PC-9 (cell line): ENCODE measurements around the gene RAB11FIP5. TPM values are rescaled to one million over a fixed set of nuclear protein-coding genes. Genes with fewer than 3 reads are reported as not detected.

Source experiments
- BruUV-seq: library from RNA; stranded (reverse); fragments of 400-500 nt; replicated peaks from 2 replicates; lab custom pipeline; 2021; lab: Mats Ljungman, UMichigan
- CTCF ChIA-PET: fragments of 300-600 bp; sonication (Branson Sonifier 250); formaldehyde crosslinking; loops from one replicate; lab custom pipeline; 2022; ENCODE audit warnings: antibody characterized with exemption; lab: Charles Lee
- POLR2A ChIA-PET: fragments of 300-600 bp; sonication (Branson Sonifier 250); formaldehyde crosslinking; loops from one replicate; lab custom pipeline; 2022; ENCODE audit warnings: antibody characterized with exemption; ENCODE audit not compliant: unreplicated experiment; lab: Charles Lee
- DNase-seq, 2 experiments: peaks; one replicate each; pipeline versions ENCODE4 v3.0.0 to v3.0.0-alpha.2; 2015 to 2022; ENCODE audit warnings: mixed read lengths in 1 of 2
- H2AFZ ChIP-seq: fragments of 200-600 bp; sonication (generic); 2 replicates; pipeline ENCODE4 v1.8.1; 2017; ENCODE audit warnings: antibody characterized with exemption
- H3F3A ChIP-seq: fragments of 200-600 bp; sonication (generic); 2 replicates; pipeline ENCODE4 v1.8.1; 2017; ENCODE audit warnings: antibody characterized with exemption, mild to moderate bottlenecking, low read depth; ENCODE audit not compliant: insufficient read depth
- H3K27ac ChIP-seq: fragments of 200-600 bp; sonication (generic); 2 replicates; pipeline ENCODE4 v1.6.1; 2016; ENCODE audit warnings: mixed run types
- H3K27me3 ChIP-seq: fragments of 200-600 bp; sonication (generic); 2 replicates; pipeline ENCODE4 v1.6.1; 2016; ENCODE audit warnings: low read depth, mixed run types; ENCODE audit not compliant: insufficient read depth
- H3K36me3 ChIP-seq: fragments of 200-600 bp; sonication (generic); 2 replicates; pipeline ENCODE4 v1.6.1; 2016; ENCODE audit warnings: low read depth, mixed run types
- H3K4me1 ChIP-seq: fragments of 200-600 bp; sonication (generic); replicated peaks from 2 replicates; pipeline ENCODE4 v1.6.1; 2016; ENCODE audit warnings: mixed run types; ENCODE audit not compliant: insufficient read depth
- H3K4me2 ChIP-seq: fragments of 200-600 bp; sonication (generic); 2 replicates; pipeline ENCODE4 v1.6.1; 2017; ENCODE audit warnings: mixed run types
- H3K4me3 ChIP-seq: fragments of 200-600 bp; sonication (generic); 2 replicates; pipeline ENCODE4 v1.6.1; 2016; ENCODE audit warnings: mixed run types
- H3K79me2 ChIP-seq: fragments of 200-600 bp; sonication (generic); 2 replicates; pipeline ENCODE4 v1.6.1; 2017; ENCODE audit warnings: low read depth, mixed run types
- H3K9me2 ChIP-seq: fragments of 200-600 bp; sonication (generic); 2 replicates; pipeline ENCODE4 v1.8.1; 2017; ENCODE audit warnings: mild to moderate bottlenecking; ENCODE audit not compliant: insufficient read depth
- H3K9me3 ChIP-seq: fragments of 200-600 bp; sonication (generic); 2 replicates; pipeline ENCODE4 v1.8.1; 2016; ENCODE audit warnings: low read depth; ENCODE audit not compliant: insufficient read depth
- H4K20me1 ChIP-seq: fragments of 200-600 bp; sonication (generic); 2 replicates; pipeline ENCODE4 v1.8.1; 2017; ENCODE audit not compliant: insufficient read depth
- CTCF ChIP-seq: fragments of 200-600 bp; sonication (generic); conservative IDR thresholded peaks from 2 replicates; pipeline ENCODE4 v1.6.1; 2017; ENCODE audit warnings: mixed run types, antibody characterized with exemption, mild to moderate bottlenecking, moderate library complexity
- EZH2 ChIP-seq: fragments of 200-600 bp; sonication (generic); IDR thresholded peaks from 2 replicates; pipeline ENCODE4 v1.8.0; 2017; ENCODE audit warnings: antibody characterized with exemption, low read depth
- intact Hi-C: fragments of 100-400 bp; cut with micrococcal nuclease; formaldehyde crosslinking; loops from one replicate; pipeline ENCODE4 v1.10.0; 2022; ENCODE audit not compliant: unreplicated experiment
- total RNA-seq: library from RNA; stranded (reverse); gene quantifications from 2 replicates; pipeline ENCODE4 v1.2.3, GENCODE V29; 2021

The RAB11FIP5 gene
- total RNA-seq, 1 experiment from 2014 or later: 25.0 TPM

DNA sequence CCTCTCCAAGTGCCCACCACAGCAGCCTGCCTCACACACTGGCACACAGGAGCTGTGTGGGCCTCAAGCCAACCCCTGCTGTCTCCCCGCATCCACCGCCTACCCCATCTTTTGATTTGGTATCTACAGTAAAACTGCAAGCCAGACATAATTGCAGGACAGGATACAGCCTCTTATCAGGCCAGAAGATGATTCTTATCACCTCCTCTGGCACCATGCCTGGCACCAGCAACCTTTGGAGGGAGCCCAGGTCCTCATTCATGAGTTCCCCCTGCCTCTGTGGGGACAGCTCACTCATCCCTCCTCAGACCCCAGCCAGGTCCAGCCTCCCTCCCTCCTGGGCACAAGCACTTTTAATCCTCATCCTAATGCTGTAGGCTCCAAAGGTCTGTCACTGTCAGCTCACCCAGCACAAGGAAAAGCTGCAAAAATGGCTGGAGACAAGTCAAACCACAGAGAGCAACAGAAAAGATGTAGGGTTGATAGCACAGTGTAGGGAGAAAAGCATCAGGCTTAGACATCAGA lies 9.7 kb downstream of the RAB11FIP5 start:
- Histone ChIP-seq H3K27me3 (no peaks in the 10 kb centered on the region), H4K20me1 (peaks cover 30% of the 10 kb centered on the region), H3K9me2 (no peaks in the 10 kb centered on the region), H3K79me2 (peaks cover 37% of the 10 kb centered on the region), H2AFZ (no peak overlapping the region), H3K36me3 (no peaks in the 10 kb centered on the region), H3K9me3 (no peaks in the 10 kb centered on the region), H3K4me2 (no peak overlapping the region), H3K4me3 (no peak overlapping the region), H3K4me1 (no peaks in the 10 kb centered on the region), H3K27ac (no peak overlapping the region), H3F3A (no peaks in the 10 kb centered on the region; the same call in 1 of the 2 replicates)
- intact Hi-C loops: no loop called here
- TF ChIP-seq EZH2 (no peak), CTCF (no peak)
- CTCF ChIA-PET: no interaction called here
- POLR2A ChIA-PET: no interaction called here
- DNase-seq: no peak
- no TSS peak for BruUV-seq

- Histone ChIP-seq H3K4me3 (no peak overlapping the region), H3K79me2 (peaks cover 26% of the 10 kb centered on the region), H3K4me1 (no peaks in the 10 kb centered on the region), H3K27me3 (no peaks in the 10 kb centered on the region), H4K20me1 (peaks cover 35% of the 10 kb centered on the region), H3K36me3 (no peaks in the 10 kb centered on the region), H3K9me2 (no peaks in the 10 kb centered on the region), H3K4me2 (no peak overlapping the region), H3F3A (no peaks in the 10 kb centered on the region; the same call in 1 of the 2 replicates), H3K27ac (no peak overlapping the region), H2AFZ (no peak overlapping the region), H3K9me3 (no peaks in the 10 kb centered on the region)
- BruUV-seq: no TSS peak
- ChIA-PET CTCF (no interaction called here), POLR2A (no interaction called here)
- intact Hi-C loops: no loop called here
- no peak for DNase-seq
- TF ChIP-seq EZH2 (no peak), CTCF (no peak)
Observed at GRCh38 chr2:73101626-73102256, 11.0 kb downstream of the RAB11FIP5 start.

DNA sequence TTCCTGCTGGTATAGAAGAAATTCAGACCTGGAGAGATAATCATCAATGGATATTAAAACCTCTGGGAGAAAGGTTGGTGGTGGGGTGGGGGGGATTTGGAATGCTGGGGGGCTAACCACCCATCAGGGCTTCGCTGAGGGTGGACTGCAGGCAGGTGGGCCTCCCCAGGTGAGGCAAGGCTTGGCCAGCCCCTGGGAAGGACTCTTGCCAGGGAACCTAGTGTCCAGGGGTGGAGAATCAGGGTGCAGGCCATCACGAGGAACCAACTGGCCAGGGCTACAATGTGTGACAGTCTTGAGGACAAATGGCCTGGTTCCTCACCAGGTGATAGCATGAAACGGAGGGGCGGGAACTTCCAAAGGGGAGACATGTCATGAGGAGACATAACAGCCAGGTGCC lies 11.8 kb downstream of the RAB11FIP5 start:
- no peaks in the 10 kb centered on the region for H3K27me3 ChIP-seq
- no peak overlapping the region for H2AFZ ChIP-seq
- H3K4me3 ChIP-seq: no peak overlapping the region
- POLR2A ChIA-PET: no interaction called here
- H3K79me2 ChIP-seq: peaks cover 23% of the 10 kb centered on the region; the same call in 1 of the 2 replicates
- no peaks in the 10 kb centered on the region for H3K4me1 ChIP-seq
- intact Hi-C loops: no loop called here
- no peaks in the 10 kb centered on the region for H3K9me3 ChIP-seq
- TF ChIP-seq CTCF (no peak), EZH2 (no peak)
- no TSS peak for BruUV-seq
- H4K20me1 ChIP-seq: peaks cover 37% of the 10 kb centered on the region
- no peaks in the 10 kb centered on the region for H3K36me3 ChIP-seq
- no peak overlapping the region for H3K4me2 ChIP-seq
- H3K27ac ChIP-seq: no peak overlapping the region
- H3F3A ChIP-seq: no peaks in the 10 kb centered on the region; the same call in 1 of the 2 replicates
- H3K9me2 ChIP-seq: no peaks in the 10 kb centered on the region
- no peak for DNase-seq
- CTCF ChIA-PET: no interaction called here
